HEK293T (cell line): ENCODE measurements around the gene MSRB3.
A peak's percentile ranks its signal among the peaks of the same experiment; 100 is the strongest.

Source experiments
- CTCF ChIA-PET: fragments of 350-600 bp; formaldehyde crosslinking; extraction: SDS; loops from one replicate; lab custom pipeline; 2021; ENCODE audit warnings: antibody characterized with exemption, inconsistent platforms; lab: Yijun Ruan, JAX
- POLR2A ChIA-PET: fragments of 350-600 bp; formaldehyde crosslinking; extraction: SDS; loops from one replicate; lab custom pipeline; 2020; ENCODE audit warnings: antibody characterized with exemption, inconsistent platforms; lab: Yijun Ruan, JAX
- DNase-seq: peaks from one replicate; pipeline ENCODE4 v3.0.0; 2012; ENCODE audit warnings: mixed read lengths; ENCODE audit errors: extremely low spot score
- ARNT ChIP-seq: fragments of 450-650 bp; IDR thresholded peaks from 2 replicates; pipeline ENCODE4 v1.6.1; 2017; ENCODE audit warnings: mild to moderate bottlenecking
- BHLHE40 ChIP-seq: fragments of 450-650 bp; IDR thresholded peaks from 2 replicates; pipeline ENCODE4 v1.6.1; 2016; ENCODE audit warnings: mild to moderate bottlenecking, moderate library complexity, borderline replicate concordance
- CTBP1 ChIP-seq: fragments of 450-650 bp; IDR thresholded peaks from 2 replicates; pipeline ENCODE4 v1.6.1; 2016; ENCODE audit warnings: borderline replicate concordance
- ELF4 ChIP-seq: fragments of 450-650 bp; IDR thresholded peaks from 2 replicates; pipeline ENCODE4 v1.6.1; 2017; ENCODE audit warnings: antibody characterized with exemption
- FOXA1 ChIP-seq: fragments of 450-650 bp; IDR thresholded peaks from 2 replicates; pipeline ENCODE4 v1.6.1; 2016; ENCODE audit warnings: mild to moderate bottlenecking
- FOXK2 ChIP-seq: fragments of 450-650 bp; IDR thresholded peaks from 2 replicates; pipeline ENCODE4 v1.6.1; 2016; ENCODE audit warnings: mild to moderate bottlenecking
- FOXM1 ChIP-seq: fragments of 450-650 bp; IDR thresholded peaks from 2 replicates; pipeline ENCODE4 v1.6.1; 2017; ENCODE audit warnings: mild to moderate bottlenecking, borderline replicate concordance
- HDGF ChIP-seq: fragments of 450-650 bp; IDR thresholded peaks from 2 replicates; pipeline ENCODE4 v1.6.1; 2017; ENCODE audit warnings: antibody characterized with exemption, borderline replicate concordance
- L3MBTL2 ChIP-seq: fragments of 450-650 bp; conservative IDR thresholded peaks from 2 replicates; pipeline ENCODE4 v1.6.1; 2016; ENCODE audit warnings: mild to moderate bottlenecking
- LEF1 ChIP-seq: fragments of 450-650 bp; IDR thresholded peaks from 2 replicates; pipeline ENCODE4 v1.6.1; 2017; ENCODE audit warnings: mild to moderate bottlenecking, borderline replicate concordance
- NFRKB ChIP-seq: fragments of 450-650 bp; IDR thresholded peaks from 2 replicates; pipeline ENCODE4 v1.6.1; 2016; ENCODE audit warnings: mild to moderate bottlenecking, moderate library complexity
- SP1 ChIP-seq: fragments of 450-650 bp; IDR thresholded peaks from 2 replicates; pipeline ENCODE4 v1.6.1; 2017
- SUZ12 ChIP-seq: fragments of 450-650 bp; IDR thresholded peaks from 2 replicates; pipeline ENCODE4 v1.6.1; 2016; ENCODE audit warnings: mild to moderate bottlenecking
- TARDBP ChIP-seq: fragments of 450-650 bp; IDR thresholded peaks from 2 replicates; pipeline ENCODE4 v1.6.1; 2016
- ZNF384 ChIP-seq: fragments of 450-650 bp; IDR thresholded peaks from 2 replicates; pipeline ENCODE4 v1.6.1; 2016
- TF ChIP-seq, protein P1 (sequence below): fragments of 450-650 bp; IDR thresholded peaks from 2 replicates; pipeline ENCODE4 v1.6.1; 2016

The MSRB3 gene

DNA sequence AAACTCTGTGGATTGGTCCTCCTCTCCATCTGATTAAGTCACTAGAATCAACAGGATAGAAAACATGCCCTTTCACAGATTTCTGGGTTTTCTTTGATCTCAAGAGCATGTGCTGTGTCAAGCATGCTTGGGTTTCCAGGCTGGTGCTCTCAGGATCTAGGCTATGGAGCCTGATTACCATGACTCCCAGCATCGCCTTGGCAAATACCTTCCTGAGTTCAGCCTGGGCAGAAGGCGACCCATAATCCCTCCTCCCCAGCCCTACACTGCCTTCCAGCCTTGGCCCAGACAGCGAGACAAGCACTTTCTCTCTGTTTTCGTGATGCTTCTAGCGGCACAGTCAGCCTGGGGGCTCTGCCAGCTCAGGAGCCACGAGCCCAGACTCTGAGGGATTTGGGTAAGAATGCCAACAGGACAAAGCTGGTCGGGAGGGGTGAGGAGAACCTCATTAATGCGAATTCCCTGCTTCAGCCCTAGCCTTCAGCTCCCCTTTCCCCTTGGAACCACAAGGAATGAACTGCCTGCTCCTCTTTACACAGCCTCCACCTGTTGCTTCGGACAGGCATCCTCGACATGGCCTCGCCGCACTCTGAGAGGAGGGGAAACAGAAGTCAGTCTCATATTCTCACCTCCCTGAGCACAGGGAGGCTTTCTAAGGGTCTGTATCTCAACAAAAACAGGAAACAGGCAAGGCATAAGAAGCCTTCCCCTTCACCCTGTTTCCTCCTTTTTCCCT, 227.1 kb downstream of the MSRB3 start:
- ChIA-PET CTCF (interaction anchor here (0.6 kb wide), 1 partner anchor 631 kb away, joined by 8 read pairs; no protein-coding TSS in a partner anchor), POLR2A (no interaction called here)
- no peak for DNase-seq
- TF ChIP-seq ELF4: no peak
- TF ChIP-seq ARNT: no peak
- TF ChIP-seq CTBP1: no peak
- no peak for TF ChIP-seq FOXK2
- TF ChIP-seq FOXA1: no peak
- no peak for TF ChIP-seq FOXM1
- no peak for TF ChIP-seq TARDBP
- TF ChIP-seq SUZ12: no peak
- no peak for TF ChIP-seq L3MBTL2

DNA sequence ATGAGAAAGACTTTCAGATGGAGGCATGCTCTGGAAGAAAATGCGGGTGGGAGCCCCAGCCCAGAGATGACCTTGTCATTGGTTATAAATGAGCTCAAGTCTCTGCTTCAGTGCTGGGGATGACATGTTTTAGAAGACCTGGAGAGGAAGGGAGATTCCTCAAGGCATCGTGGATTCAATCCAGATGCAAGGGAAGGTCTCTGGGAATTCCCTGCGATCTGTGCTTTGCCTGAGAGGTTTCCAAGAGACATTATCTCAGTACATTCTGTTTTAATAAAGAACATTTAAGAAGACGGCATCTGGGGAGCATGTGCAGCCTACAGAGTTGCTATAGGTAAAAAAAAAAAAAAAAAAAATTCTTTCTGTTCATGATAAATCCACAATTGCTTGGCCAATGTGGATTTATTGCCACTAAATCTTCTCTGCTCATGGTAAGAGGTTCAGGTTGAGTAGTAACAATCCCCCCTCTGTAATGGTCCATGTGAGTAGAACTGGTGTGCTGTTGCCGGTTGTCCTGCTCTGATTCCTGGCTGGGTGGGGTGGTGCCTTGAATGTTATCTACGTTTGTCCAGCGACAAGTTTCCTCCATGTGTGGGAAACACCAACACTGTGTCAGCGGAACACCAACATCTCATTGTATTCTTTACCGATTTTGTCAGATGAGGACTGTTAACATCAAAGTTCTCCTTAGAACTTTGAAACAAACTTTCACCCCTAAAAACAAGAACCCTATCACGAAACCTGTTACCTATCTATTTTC, 230.0 kb downstream of the MSRB3 start:
- CTCF ChIA-PET: interaction anchor here (0.6 kb wide), 1 partner anchor 616 kb away, joined by 3 read pairs; no protein-coding TSS in a partner anchor
- POLR2A ChIA-PET: no interaction called here
- TF ChIP-seq L3MBTL2: no peak
- no peak for TF ChIP-seq HDGF
- no peak for TF ChIP-seq ZNF384
- TF ChIP-seq CTBP1: no peak
- TF ChIP-seq SP1: no peak
- TF ChIP-seq, protein P1, sequence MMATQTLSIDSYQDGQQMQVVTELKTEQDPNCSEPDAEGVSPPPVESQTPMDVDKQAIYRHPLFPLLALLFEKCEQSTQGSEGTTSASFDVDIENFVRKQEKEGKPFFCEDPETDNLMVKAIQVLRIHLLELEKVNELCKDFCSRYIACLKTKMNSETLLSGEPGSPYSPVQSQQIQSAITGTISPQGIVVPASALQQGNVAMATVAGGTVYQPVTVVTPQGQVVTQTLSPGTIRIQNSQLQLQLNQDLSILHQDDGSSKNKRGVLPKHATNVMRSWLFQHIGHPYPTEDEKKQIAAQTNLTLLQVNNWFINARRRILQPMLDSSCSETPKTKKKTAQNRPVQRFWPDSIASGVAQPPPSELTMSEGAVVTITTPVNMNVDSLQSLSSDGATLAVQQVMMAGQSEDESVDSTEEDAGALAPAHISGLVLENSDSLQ: no peak
- no peak for TF ChIP-seq LEF1
- TF ChIP-seq NFRKB: no peak
- TF ChIP-seq ELF4: no peak
- TF ChIP-seq BHLHE40: no peak
- TF ChIP-seq FOXM1: no peak
- TF ChIP-seq FOXA1: no peak
- TF ChIP-seq FOXK2: no peak
- no peak for TF ChIP-seq TARDBP
- TF ChIP-seq ARNT: no peak
- no peak for TF ChIP-seq SUZ12
- DNase-seq: no peak

DNA sequence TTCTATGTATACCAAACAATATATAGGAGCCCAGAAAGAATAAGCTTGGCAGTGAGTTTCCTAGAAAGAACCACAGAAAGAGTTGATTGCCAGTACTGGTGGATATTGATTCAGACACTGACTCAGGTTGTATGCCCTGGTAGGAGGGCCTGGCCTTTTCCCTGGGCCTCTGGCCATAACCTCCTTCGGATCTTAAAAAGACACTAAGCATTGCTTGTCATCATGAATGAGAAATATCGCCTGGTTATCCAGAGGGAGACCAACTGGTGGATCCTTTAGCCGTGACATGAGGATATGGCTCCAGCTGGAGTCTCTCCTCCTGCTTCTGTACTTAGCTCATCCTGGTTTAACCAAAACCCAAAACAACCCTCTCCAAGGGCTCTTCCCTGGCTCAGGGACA, 231.5 kb downstream of the MSRB3 start:
- TF ChIP-seq ELF4 (no peak), CTBP1 (no peak), ARNT (no peak), L3MBTL2 (no peak), FOXM1 (no peak), ZNF384 (no peak), FOXK2 (no peak), NFRKB (no peak)
- POLR2A ChIA-PET: no interaction called here
- DNase-seq: no peak
- CTCF ChIA-PET: interaction anchor here (0.8 kb wide), 1 partner anchor 92 kb away, joined by 5 read pairs; no protein-coding TSS in a partner anchor

DNA sequence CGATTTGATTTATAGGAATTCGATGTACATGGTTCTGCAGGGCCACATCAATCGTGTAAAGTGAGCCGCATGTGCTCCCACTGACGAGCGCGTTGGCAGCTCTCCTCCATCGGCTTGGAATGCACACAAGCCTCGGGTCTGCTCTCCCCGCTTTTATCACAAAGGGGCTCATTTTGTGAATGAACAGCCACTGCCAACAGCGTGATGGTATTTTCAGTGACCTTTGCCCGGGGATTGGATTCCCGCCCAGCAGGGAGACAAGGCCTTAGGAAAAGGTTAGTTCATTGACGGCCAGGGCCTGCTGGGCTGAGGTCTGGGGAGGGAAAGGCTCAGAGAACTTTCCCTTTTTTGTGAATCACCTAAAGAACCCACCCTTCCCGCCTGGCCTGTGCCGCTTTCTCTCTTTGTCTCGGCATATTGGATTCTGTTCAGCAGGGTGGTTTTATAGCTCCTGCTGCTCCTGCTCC, 232.1 kb downstream of the MSRB3 start:
- ChIA-PET CTCF (interaction anchor here (0.6 to 1.0 kb wide), 2 partner anchors 11 to 204 kb away, joined by 3 read pairs; no protein-coding TSS in a partner anchor), POLR2A (interaction anchor here (1.3 to 1.5 kb wide), 2 partner anchors 23 to 56 kb away, joined by 3 read pairs; no protein-coding TSS in a partner anchor)
- peak; percentile 24 for DNase-seq
- TF ChIP-seq FOXK2 (no peak), L3MBTL2 (peak; percentile 88), ZNF384 (0 out of 2 replicates have a peak, but pooled peaks have one; percentile 13), ELF4 (no peak)
- TF ChIP-seq, protein P1: peak; percentile 82

DNA sequence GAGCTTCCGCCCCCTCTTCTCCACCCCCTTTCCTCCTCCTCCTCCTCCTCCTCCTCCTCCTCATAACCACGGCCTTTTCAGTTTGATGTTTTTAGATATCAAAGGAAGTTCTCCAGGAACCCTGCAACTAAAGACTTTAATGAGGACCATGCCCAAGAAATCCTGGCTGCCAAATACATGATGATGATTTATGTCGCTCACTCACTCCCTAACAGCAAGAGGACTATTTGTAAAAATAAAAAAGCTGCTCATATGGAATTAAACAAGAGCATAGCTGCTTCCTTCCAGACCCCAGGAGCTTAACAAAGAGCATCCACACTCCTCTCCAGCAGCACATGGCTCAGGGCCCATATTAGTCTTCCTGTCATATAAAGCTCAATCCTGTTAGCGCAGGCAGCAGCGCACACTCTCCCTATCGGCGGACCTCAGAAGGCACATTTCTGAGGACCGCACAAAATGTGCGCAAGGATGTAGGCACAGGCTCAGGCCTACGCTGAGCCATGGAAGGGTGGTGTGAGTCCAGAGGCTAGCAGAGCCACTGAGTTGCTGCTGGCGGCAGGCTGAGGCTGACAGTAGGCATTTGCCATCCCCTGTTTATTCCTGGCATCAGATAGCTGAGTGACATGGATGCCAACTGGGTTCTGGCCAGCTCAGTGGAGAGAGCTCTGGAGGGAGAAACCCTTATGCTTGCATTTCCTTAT, 232.8 kb downstream of the MSRB3 start:
- ChIA-PET CTCF (interaction anchor here (1.0 kb wide), 1 partner anchor 11 kb away, joined by 3 read pairs; no protein-coding TSS in a partner anchor), POLR2A (interaction anchor here (1.3 to 1.5 kb wide), 2 partner anchors 22 to 55 kb away, joined by 3 read pairs; no protein-coding TSS in a partner anchor)
- TF ChIP-seq, protein P1: peak; percentile 53
- TF ChIP-seq ELF4 (no peak), NFRKB (no peak)
- DNase-seq: no peak

DNA sequence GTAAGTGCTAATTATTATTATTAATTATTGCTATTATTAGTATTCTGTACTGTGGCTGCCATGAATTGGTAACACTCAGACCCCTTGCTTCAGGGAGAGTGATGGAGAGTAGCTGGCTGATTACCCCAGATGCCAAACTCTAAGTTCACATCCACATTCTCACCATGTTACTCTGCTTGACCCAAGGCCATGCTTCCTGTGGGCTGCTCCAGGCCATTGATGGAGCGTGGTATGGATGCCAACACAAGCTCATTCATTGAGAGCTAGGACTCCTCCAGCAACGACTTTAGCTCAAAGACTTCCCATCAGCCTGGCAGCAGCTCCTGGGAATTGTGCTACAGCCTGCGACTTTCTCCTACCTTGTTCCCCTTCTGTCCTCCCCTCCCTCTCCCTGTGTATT, 233.4 kb downstream of the MSRB3 start:
- TF ChIP-seq L3MBTL2: no peak
- TF ChIP-seq CTBP1: no peak
- TF ChIP-seq ARNT: no peak
- CTCF ChIA-PET: no interaction called here
- POLR2A ChIA-PET: interaction anchor here (1.3 to 1.5 kb wide), 2 partner anchors 22 to 55 kb away, joined by 3 read pairs; no protein-coding TSS in a partner anchor
- no peak for DNase-seq
